GM19468 (cell line): ENCODE results near the gene SS18L1.

Source experiments
- ATAC-seq: cut with Tn5 transposase; IDR thresholded peaks from one replicate; pipeline ENCODE4 v1.9.1; 2021; ENCODE audit warnings: mild to moderate bottlenecking, moderate library complexity, moderate number of reproducible peaks; ENCODE audit not compliant: unreplicated experiment; ENCODE audit errors: extremely low read depth

Gene SS18L1

DNA sequence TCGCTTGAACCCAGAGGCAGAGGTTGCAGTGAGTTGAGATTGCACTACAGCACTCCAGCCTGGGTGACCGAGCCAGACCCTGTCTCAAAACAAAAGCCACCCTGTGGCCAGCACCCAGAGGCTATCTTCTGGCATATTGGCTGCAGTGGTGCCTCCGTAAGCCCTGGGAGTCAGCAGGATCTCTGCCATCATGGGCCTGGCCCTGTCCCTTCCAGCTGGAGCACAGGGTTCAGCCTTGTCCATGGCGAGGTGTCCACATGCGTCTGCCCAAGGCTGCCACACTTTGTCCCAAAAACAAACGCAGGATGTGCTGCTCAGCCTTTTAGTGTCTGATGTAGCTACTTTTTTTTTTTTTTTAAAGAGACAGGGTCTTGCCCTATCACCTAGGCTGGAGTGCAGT, 23.9 kb downstream of the SS18L1 start:
- ATAC-seq, result no peak

DNA sequence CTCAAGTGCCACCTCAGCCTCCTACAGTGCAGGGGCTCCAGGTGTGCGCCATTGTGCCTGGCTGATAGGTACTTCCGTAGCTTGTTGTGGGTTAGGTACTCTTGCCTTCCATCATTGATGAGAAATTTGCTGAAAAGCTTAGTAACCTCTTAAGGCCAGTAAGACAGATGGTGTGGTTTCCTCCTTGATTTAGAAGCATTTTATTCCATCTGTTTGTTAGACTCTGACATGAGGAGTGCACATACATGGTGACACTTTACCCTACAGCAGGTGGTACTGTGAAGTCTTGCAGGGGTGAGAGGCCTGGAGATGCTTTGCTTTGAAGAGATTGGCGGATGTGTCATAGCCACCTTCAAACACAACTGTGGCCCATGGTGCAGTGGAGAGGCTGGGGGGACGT, 24.5 kb downstream of the SS18L1 start:
- no peak for ATAC-seq

DNA sequence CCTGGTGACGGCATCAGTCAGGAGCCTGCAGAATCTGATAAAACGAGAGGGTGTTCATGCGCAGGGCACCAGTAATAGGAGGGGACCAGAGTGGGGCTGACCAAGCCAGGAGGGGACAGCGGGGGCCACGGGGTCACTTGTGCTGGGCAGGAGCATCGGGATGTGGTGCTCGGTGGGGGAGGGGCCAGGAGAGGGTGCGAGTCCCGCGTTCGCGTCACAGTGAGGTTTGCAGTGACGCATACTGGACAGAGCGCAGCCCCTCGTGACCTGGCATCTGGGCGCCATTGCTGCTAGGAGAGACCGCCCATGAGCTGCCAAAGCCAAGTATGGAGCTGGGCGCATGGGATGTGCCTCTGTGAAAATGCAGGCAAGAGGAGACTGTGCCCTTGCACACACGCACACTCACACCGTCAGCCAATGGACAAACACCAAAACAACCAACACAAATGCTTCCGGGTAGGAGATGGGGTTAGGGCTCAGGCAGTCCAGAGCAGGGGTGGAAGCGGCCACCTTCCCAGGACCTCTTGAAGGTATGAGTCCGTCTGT, 25.4 kb downstream of the SS18L1 start:
- ATAC-seq, result no peak

GRCh38 chr20:62170536-62170935, 27.0 kb downstream of the SS18L1 start:
- no peak for ATAC-seq

- no peak for ATAC-seq
Observed at GRCh38 chr20:62171245-62171644, 27.7 kb downstream of the SS18L1 start.

DNA sequence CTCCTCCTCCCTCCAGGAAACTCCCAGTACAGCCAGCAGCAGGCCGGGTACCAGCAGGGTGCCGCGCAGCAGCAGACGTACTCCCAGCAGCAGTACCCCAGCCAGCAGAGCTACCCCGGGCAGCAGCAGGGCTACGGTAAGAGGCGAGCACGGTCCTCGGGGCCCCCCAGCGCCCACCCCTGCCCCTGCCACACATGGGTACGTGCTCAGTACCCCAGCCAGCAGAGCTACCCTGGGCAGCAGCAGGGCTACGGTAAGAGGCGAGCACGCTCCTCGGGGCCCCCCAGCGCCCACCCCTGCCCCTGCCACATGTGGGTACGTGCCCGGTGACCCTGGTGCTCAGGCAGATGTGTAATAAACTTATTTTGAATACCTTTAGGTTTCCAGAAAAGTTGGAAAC, 29.1 kb downstream of the SS18L1 start:
- no peak for ATAC-seq

- no peak for ATAC-seq
Observed at GRCh38 chr20:62174021-62174804, 30.6 kb downstream of the SS18L1 start.

GRCh38 chr20:62174870-62175624, 31.5 kb downstream of the SS18L1 start:
- no peak for ATAC-seq

- no peak for ATAC-seq
Observed at GRCh38 chr20:62175711-62176110, 32.1 kb downstream of the SS18L1 start.

DNA sequence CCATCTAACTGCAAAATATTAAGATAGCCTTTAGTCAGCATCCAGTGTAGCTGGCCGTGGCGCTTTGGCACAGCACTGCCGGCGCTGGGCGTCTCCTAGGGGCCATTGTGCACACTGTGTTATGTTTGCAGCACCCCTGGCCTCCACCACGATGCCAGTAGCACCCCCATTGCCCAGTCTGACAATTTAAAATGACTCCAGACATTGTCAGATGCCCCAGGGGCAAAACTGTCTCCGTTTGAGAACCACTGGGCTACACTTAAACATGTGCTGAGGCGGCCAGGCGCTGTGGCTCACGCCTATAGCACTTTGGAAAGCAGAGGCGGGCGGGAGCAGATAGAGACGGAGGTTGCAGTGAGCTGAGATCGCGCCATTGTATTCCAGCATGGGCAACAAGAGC, 33.3 kb downstream of the SS18L1 start:
- ATAC-seq, result no peak

DNA sequence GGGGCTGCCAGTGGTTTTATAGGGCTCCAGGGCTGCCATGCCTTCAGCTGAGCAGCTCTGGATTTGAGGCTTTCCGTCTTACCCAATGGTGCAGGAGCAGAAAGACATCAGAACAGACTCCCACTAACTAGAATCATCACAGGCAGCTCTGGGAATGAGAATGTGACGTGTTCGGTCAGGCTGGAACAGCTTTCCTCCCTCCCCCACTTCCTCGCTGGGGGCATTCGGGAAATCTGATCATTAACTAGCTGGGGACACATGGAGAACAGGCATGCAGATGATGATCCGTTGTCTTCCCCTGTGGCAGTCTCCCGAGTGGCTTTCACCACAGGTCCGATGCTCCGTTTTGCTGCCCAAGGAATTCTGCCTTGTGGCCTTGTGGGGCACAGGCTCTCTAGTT, 33.7 kb downstream of the SS18L1 start:
- no peak for ATAC-seq

DNA sequence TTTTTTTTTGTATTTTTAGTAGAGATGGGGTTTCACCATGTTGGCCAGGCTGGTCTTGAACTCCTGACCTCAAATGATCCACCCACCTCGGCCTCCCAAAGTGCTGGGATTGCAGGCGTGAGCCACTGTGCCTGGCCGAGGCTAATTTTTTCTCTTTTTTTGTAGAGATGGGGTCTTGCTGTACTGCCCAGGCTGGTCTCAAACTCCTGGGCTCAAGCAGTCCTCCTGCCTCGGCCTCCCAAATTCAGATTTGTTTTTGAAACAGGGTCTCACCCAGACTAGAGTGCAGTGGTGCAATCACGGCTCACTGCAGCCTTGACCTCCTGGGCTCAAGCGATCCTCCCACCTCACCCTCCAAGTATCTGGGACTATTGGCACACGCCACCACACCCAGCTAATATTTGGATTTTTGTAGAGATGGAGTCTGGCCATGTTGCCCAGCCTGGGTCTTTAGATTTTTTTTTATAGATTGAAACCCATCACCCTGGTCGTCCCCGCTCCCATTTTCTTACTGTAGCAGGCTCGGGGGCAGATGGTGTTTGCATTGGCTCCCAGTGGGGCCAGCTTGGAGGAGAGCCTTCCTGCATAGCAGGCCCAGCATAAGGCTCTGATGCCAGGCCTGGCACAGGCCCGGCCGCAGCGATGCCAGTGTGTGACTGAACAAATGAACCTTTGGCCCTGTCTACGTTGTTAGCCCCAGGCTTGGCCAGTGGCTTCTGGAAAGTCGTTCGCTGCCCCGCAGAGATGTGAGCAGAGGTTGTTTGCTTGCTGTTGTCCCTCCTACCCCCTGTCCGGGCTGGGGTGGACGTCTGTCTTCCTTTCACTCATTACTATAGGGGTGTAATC, 35.0 kb downstream of the SS18L1 start:
- no peak for ATAC-seq

- ATAC-seq, result no peak
Observed at GRCh38 chr20:62179162-62179504, 35.6 kb downstream of the SS18L1 start.

DNA sequence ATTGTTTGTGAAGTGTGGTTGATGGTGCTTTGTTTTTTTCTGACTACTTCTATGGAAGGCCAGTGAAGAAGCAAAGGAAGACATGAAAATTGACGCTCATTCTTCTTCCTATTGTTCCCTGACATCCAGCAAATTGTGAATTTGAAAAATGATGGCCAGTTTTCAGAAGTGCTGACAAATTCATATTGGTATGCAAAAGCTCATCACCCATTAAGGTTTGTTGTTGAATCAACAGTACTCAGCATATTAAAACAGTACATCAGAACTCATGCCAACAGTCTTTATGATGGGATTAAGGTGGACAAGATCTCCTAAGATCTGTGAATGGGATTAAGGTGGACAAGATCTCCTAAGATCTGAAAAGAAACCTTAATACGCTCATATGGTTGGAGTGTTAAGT, 38.2 kb downstream of the SS18L1 start:
- ATAC-seq, result no peak

DNA sequence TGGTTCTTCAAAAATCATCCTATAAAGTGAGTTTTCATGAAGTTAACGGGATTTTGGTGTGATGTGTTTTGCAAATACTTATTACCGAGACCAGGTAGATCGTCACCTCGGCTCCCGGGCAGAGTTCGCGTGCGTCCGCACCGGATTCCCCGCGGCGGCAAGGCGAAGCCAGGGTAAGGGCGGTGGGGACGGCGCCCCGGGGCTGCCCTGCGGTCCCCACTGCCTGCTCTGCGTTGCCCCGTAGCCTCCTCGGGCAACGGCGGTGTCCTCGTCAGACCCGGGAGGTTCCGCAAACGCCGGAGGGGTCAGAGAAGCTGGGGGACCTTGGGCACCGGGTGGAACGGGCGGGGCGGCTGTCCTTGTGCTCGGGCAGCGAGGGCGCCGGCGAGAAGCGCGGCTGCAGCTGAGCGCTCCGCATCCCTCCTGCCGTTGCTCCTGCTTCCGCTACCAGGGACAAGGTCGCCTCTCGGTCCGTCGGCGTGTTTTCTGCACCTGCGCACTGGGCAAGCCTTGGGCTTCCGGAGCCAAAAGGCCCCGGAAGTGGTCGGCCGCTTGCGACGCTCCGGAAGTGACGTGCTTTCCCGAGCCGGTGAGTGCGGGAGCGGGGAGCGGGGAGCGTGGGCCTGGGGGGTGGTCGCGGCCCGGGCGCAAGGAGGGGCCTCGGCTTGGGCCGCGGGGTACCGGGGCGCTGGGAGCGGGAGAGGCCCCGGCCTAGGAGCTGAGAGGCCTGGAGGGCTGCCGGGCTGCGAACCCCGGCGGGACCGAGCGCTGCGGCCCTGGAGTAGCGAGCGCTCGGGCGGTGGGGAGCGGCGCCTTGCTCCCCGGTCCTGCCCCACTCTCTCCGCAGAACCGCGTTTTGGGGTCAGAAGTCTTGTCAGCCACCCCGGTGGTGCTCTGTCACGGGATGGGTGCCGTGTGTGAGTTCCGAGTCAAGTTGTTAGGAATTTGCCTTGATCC, 39.2 kb downstream of the SS18L1 start, which contains the start of gene MTG2:
MTG2 (plus strand) TSS at position 560 of the 957 bp plus-strand sequence. CDS start 10,393 bp downstream, outside the sequence.
- ATAC-seq, result peak; percentile 83

- no peak for ATAC-seq
Observed at GRCh38 chr20:62183426-62184142, 40.0 kb downstream of the SS18L1 start.

GRCh38 chr20:62186096-62186426, 42.5 kb downstream of the SS18L1 start:
- ATAC-seq, result no peak

DNA sequence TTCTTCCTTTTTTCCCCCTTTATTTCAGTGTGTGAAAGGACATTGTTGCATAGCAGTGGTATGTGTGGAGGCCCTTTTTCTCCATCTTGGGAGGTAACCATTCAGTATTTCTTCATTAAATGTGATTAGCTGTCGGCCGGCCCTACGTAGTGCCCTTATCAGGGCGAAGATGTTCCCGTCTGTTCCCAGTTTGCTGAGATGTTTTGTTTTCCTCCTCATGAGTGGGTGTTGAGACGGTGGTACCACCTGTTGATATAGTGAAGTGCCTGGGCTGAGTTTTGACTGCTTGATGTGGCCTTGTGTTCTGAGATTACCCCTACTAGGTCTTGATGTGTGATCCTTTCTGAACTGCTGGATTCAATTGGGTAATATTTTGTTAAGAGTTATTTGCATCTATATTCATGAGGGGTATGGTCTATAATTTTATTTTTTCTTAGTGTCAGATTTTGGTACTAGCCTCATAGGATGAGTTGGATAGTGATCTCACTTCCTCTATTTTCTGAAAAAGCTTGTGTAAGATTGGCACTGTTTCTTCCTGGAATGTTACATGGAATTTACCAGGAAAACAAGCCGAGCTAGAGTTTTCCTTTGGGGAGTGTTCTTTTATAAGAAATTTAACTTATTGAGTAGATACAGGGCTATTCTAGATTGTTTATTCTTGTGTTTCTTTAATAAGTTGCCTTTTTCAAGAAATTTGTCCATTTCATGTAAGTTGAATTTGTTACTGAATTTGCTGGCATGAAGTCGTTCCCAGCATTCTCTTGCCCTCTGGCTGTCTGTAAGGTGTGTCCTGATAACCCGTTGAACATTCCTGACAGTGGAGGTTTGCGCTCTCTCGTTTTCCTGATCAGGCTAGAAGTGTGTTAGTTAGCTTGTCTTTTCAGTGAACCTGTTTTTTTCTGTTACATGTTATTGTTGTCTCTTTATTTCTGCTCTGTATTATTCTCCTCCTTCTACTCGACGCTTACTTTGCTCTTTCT, 43.6 kb downstream of the SS18L1 start:
- ATAC-seq, result no peak
